CD8-positive, alpha-beta memory T cell (primary cell): ENCODE measurements around the gene ACOX1. TPM values are rescaled to one million over a fixed set of nuclear protein-coding genes. Genes with fewer than 3 reads are reported as not detected.

ENCODE experiments used
- CTCF ChIA-PET: fragments of 350-600 bp; sonication (Branson Sonifier 250); formaldehyde crosslinking; loops from one replicate; lab custom pipeline; 2021; ENCODE audit warnings: antibody characterized with exemption; lab: Charles Lee
- POLR2A ChIA-PET: fragments of 350-600 bp; sonication (Branson Sonifier 250); formaldehyde crosslinking; loops from one replicate; lab custom pipeline; 2021; ENCODE audit warnings: antibody characterized with exemption; lab: Charles Lee
- DNase-seq, 5 donors: peaks; one replicate each; pipeline versions ENCODE4 v3.0.0 to v3.0.0-alpha.2; 2020 to 2022; ENCODE audit warnings: mixed read lengths in 1 of 5
- H3K27ac ChIP-seq: one replicate; pipeline ENCODE4 v1.7.0; 2013; ENCODE audit warnings: low read depth, mild to moderate bottlenecking, low read length, moderate library complexity
- H3K27me3 ChIP-seq: 2 replicates; pipeline ENCODE4 v1.7.0; 2013; ENCODE audit warnings: low read length, mild to moderate bottlenecking; ENCODE audit not compliant: insufficient read depth, poor library complexity, severe bottlenecking
- H3K36me3 ChIP-seq: 2 replicates; pipeline ENCODE4 v1.7.0; 2013; ENCODE audit warnings: mild to moderate bottlenecking, low read length, moderate library complexity; ENCODE audit not compliant: insufficient read depth
- H3K4me1 ChIP-seq: 2 replicates; pipeline ENCODE4 v1.7.0; 2013; ENCODE audit warnings: mild to moderate bottlenecking, low read length, moderate library complexity; ENCODE audit not compliant: insufficient read depth
- H3K4me3 ChIP-seq: 2 replicates; pipeline ENCODE4 v1.7.0; 2013; ENCODE audit warnings: mild to moderate bottlenecking, low read length
- H3K9me3 ChIP-seq: 2 replicates; pipeline ENCODE4 v1.7.0; 2013; ENCODE audit warnings: mild to moderate bottlenecking, low read length
- H3K27ac Mint-ChIP-seq, 8 donors: one replicate each; pipeline ENCODE4 v1.8.0; 2020 to 2021; ENCODE audit warnings: mixed read lengths in 8 of 8, mild to moderate bottlenecking in 6 of 8, inconsistent platforms in 3 of 8, moderate library complexity in 3 of 8
- H3K27me3 Mint-ChIP-seq, 2 donors: one replicate each; pipeline ENCODE4 v1.8.0; 2020 to 2021; ENCODE audit warnings: mixed read lengths in 2 of 2, mild to moderate bottlenecking in 1 of 2, moderate library complexity in 1 of 2
- H3K36me3 Mint-ChIP-seq, 3 donors: one replicate each; pipeline ENCODE4 v1.8.0; 2020 to 2021; ENCODE audit warnings: mixed read lengths in 3 of 3, inconsistent platforms in 1 of 3, mild to moderate bottlenecking in 1 of 3
- H3K4me1 Mint-ChIP-seq, 3 donors: one replicate each; pipeline ENCODE4 v1.8.0; 2020 to 2021; ENCODE audit warnings: mixed read lengths in 3 of 3, inconsistent platforms in 1 of 3, mild to moderate bottlenecking in 1 of 3
- H3K4me3 Mint-ChIP-seq, 7 donors: one replicate each; pipeline ENCODE4 v1.8.0; 2020 to 2021; ENCODE audit warnings: mixed read lengths in 7 of 7, mild to moderate bottlenecking in 6 of 7, moderate library complexity in 4 of 7, inconsistent platforms in 2 of 7
- H3K9me3 Mint-ChIP-seq, 5 donors: one replicate each; pipeline ENCODE4 v1.8.0; 2020 to 2022; ENCODE audit warnings: mixed read lengths in 5 of 5, mild to moderate bottlenecking in 3 of 5, moderate library complexity in 2 of 5, inconsistent platforms in 1 of 5
- polyA plus RNA-seq: library from polyadenylated mRNA; unstranded; fragments of 300-500 nt; fragmentation: Illumina TruSeq; gene quantifications from one replicate; pipeline ENCODE4 v1.2.3, GENCODE V29; 2021
- total RNA-seq, 2 experiments: library from RNA; stranded (reverse); gene quantifications; one replicate each; pipeline ENCODE4 v1.2.3, GENCODE V29; 2021

ACOX1 gene
- 10 to 100 TPM; 35.1 to 36.1 TPM for total RNA-seq
- polyA plus RNA-seq, result 15.8 TPM

GRCh38 chr17:75978938-75979704, at the start of gene ACOX1, which contains the start of gene TEN1:
Gene ACOX1 (minus strand): TSS chr17:75979166. CDS start chr17:75979073, 93 bp downstream.
Gene TEN1 (plus strand): TSS chr17:75979240. CDS start chr17:75986193, 6,953 bp downstream.
- CTCF ChIA-PET, result no interaction called here
- peak within 1 kb of the TSS; percentile 95 for H3K27ac ChIP-seq

GRCh38 chr17:76027159-76027839, 48.3 kb upstream of the ACOX1 start, which contains the start of gene EVPL:
Gene EVPL (minus strand): TSS chr17:76027306. CDS start chr17:76027198, 108 bp downstream.
- Mint-ChIP-seq H3K27ac (peak within 1 kb of the TSS in 1 of 8 donors; percentile 17), H3K9me3 (no peaks in the 10 kb centered on the region), H3K36me3 (no peaks in the 10 kb centered on the region), H3K4me3 (no peak within 1 kb of the TSS), H3K4me1 (peaks cover 14 to 19% (median 14%) of the 10 kb centered on the region in 3 donors), H3K27me3 (no peaks in the 10 kb centered on the region)
- Histone ChIP-seq H3K4me1 (peaks cover 17% of the 10 kb centered on the region), H3K27ac (no peak within 1 kb of the TSS), H3K9me3 (no peaks in the 10 kb centered on the region), H3K36me3 (no peaks in the 10 kb centered on the region), H3K27me3 (no peaks in the 10 kb centered on the region), H3K4me3 (no peak within 1 kb of the TSS)
- ChIA-PET CTCF (interaction anchor here (0.6 to 1.6 kb wide), 3 partner anchors 8 to 428 kb away, joined by 3 to 5 read pairs (median 3); no protein-coding TSS in a partner anchor), POLR2A (no interaction called here)
- no peak for DNase-seq

More at GRCh38 chr17:75978938-75979704, at the start of gene ACOX1, which contains the start of gene TEN1:
- H3K4me1 ChIP-seq, result peaks cover 31% of the 10 kb centered on the region
- H3K27ac Mint-ChIP-seq, result peak within 1 kb of the TSS; percentile 99 to 100 (median 100)
- POLR2A ChIA-PET, result interaction anchor here (0.6 to 1.0 kb wide), 3 partner anchors 83 to 196 kb away, joined by 3 to 4 read pairs (median 3); partner anchors contain the start of genes TRIM65 and UNK
- no peaks in the 10 kb centered on the region for H3K9me3 ChIP-seq
- H3K27me3 ChIP-seq, result no peaks in the 10 kb centered on the region
- peak; percentile 93 to 97 (median 95) for DNase-seq
- H3K36me3 Mint-ChIP-seq, result peaks cover 0 to 28% (median 0%) of the 10 kb centered on the region in 3 donors
- H3K4me3 Mint-ChIP-seq, result peak within 1 kb of the TSS; percentile 96 to 100 (median 99)
- H3K36me3 ChIP-seq, result no peaks in the 10 kb centered on the region
- peaks cover 35 to 56% (median 47%) of the 10 kb centered on the region in 3 donors for H3K4me1 Mint-ChIP-seq
- H3K4me3 ChIP-seq, result peak within 1 kb of the TSS; percentile 84
- H3K27me3 Mint-ChIP-seq, result peaks cover 0 to 1% of the 10 kb centered on the region in 2 donors
- H3K9me3 Mint-ChIP-seq, result no peaks in the 10 kb centered on the region

GRCh38 chr17:76026714-76027158, 47.8 kb upstream of the ACOX1 start:
- H3K4me3 Mint-ChIP-seq, result no peak overlapping the region
- no peaks in the 10 kb centered on the region for H3K36me3 ChIP-seq
- peaks cover 14 to 19% (median 14%) of the 10 kb centered on the region in 3 donors for H3K4me1 Mint-ChIP-seq
- H3K27ac ChIP-seq, result no peak overlapping the region
- H3K27me3 Mint-ChIP-seq, result no peaks in the 10 kb centered on the region
- ChIA-PET CTCF (interaction anchor here (1.6 kb wide), 1 partner anchor 13 kb away, joined by 5 read pairs; no protein-coding TSS in a partner anchor), POLR2A (no interaction called here)
- H3K4me1 ChIP-seq, result peaks cover 17% of the 10 kb centered on the region
- H3K27ac Mint-ChIP-seq, result no peak overlapping the region
- H3K27me3 ChIP-seq, result no peaks in the 10 kb centered on the region
- no peaks in the 10 kb centered on the region for H3K9me3 Mint-ChIP-seq
- no peak overlapping the region for H3K4me3 ChIP-seq
- no peaks in the 10 kb centered on the region for H3K36me3 Mint-ChIP-seq
- H3K9me3 ChIP-seq, result no peaks in the 10 kb centered on the region
- DNase-seq, result no peak

- CTCF ChIA-PET, result no interaction called here
- no peaks in the 10 kb centered on the region for H3K27me3 ChIP-seq
- H3K4me1 Mint-ChIP-seq, result peaks cover 14 to 19% (median 14%) of the 10 kb centered on the region in 3 donors
Observed at GRCh38 chr17:76025294-76025693, 46.3 kb upstream of the ACOX1 start.

GRCh38 chr17:76024353-76024752, 45.4 kb upstream of the ACOX1 start:
- Histone ChIP-seq H3K4me1 (peaks cover 9% of the 10 kb centered on the region), H3K27ac (no peak overlapping the region), H3K36me3 (no peaks in the 10 kb centered on the region), H3K9me3 (no peaks in the 10 kb centered on the region), H3K27me3 (no peaks in the 10 kb centered on the region), H3K4me3 (no peak overlapping the region)
- no peak overlapping the region for H3K4me3 Mint-ChIP-seq
- ChIA-PET CTCF (no interaction called here), POLR2A (no interaction called here)
- no peak for DNase-seq
- no peaks in the 10 kb centered on the region for H3K27me3 Mint-ChIP-seq
- no peaks in the 10 kb centered on the region for H3K36me3 Mint-ChIP-seq
- no peak overlapping the region for H3K27ac Mint-ChIP-seq
- no peaks in the 10 kb centered on the region for H3K9me3 Mint-ChIP-seq
- peaks cover 6 to 11% (median 8%) of the 10 kb centered on the region in 3 donors for H3K4me1 Mint-ChIP-seq

More at GRCh38 chr17:76025294-76025693, 46.3 kb upstream of the ACOX1 start:
- Mint-ChIP-seq H3K36me3 (no peaks in the 10 kb centered on the region), H3K9me3 (no peaks in the 10 kb centered on the region), H3K27ac (no peak overlapping the region), H3K4me3 (no peak overlapping the region), H3K27me3 (no peaks in the 10 kb centered on the region)
- no peak for DNase-seq
- POLR2A ChIA-PET, result interaction anchor here (0.7 to 1.1 kb wide), 2 partner anchors 11 to 51 kb away, joined by 3 to 7 read pairs; no protein-coding TSS in a partner anchor
- no peaks in the 10 kb centered on the region for H3K9me3 ChIP-seq
- no peaks in the 10 kb centered on the region for H3K36me3 ChIP-seq
- H3K4me3 ChIP-seq, result no peak overlapping the region
- peaks cover 17% of the 10 kb centered on the region for H3K4me1 ChIP-seq
- no peak overlapping the region for H3K27ac ChIP-seq

- POLR2A ChIA-PET, result no interaction called here
- Mint-ChIP-seq H3K36me3 (no peaks in the 10 kb centered on the region), H3K4me3 (no peak overlapping the region), H3K27ac (no peak overlapping the region), H3K4me1 (peaks cover 1 to 7% (median 3%) of the 10 kb centered on the region in 3 donors), H3K27me3 (no peaks in the 10 kb centered on the region), H3K9me3 (no peaks in the 10 kb centered on the region)
- CTCF ChIA-PET, result no interaction called here
- no peaks in the 10 kb centered on the region for H3K36me3 ChIP-seq
- no peak for DNase-seq
- H3K4me1 ChIP-seq, result peaks cover 4% of the 10 kb centered on the region
- no peak overlapping the region for H3K4me3 ChIP-seq
- H3K27me3 ChIP-seq, result no peaks in the 10 kb centered on the region
- H3K27ac ChIP-seq, result no peak overlapping the region
- H3K9me3 ChIP-seq, result no peaks in the 10 kb centered on the region
Observed at GRCh38 chr17:76023900-76024237, 44.9 kb upstream of the ACOX1 start.

GRCh38 chr17:76022973-76023899, 44.3 kb upstream of the ACOX1 start:
- Mint-ChIP-seq H3K27ac (peak overlapping the region in 2 of 8 donors; percentile 12 to 71), H3K4me3 (no peak overlapping the region), H3K4me1 (peaks cover 0 to under 1% (median under 1%) of the 10 kb centered on the region in 3 donors), H3K27me3 (no peaks in the 10 kb centered on the region), H3K36me3 (no peaks in the 10 kb centered on the region), H3K9me3 (no peaks in the 10 kb centered on the region)
- ChIA-PET CTCF (no interaction called here), POLR2A (no interaction called here)
- no peaks in the 10 kb centered on the region for H3K9me3 ChIP-seq
- no peaks in the 10 kb centered on the region for H3K36me3 ChIP-seq
- no peak for DNase-seq
- H3K27ac ChIP-seq, result no peak overlapping the region
- H3K4me1 ChIP-seq, result no peaks in the 10 kb centered on the region
- no peak overlapping the region for H3K4me3 ChIP-seq
- H3K27me3 ChIP-seq, result no peaks in the 10 kb centered on the region
